ENCODE measurements around the gene SLC48A1.

The SLC48A1 gene

DNA sequence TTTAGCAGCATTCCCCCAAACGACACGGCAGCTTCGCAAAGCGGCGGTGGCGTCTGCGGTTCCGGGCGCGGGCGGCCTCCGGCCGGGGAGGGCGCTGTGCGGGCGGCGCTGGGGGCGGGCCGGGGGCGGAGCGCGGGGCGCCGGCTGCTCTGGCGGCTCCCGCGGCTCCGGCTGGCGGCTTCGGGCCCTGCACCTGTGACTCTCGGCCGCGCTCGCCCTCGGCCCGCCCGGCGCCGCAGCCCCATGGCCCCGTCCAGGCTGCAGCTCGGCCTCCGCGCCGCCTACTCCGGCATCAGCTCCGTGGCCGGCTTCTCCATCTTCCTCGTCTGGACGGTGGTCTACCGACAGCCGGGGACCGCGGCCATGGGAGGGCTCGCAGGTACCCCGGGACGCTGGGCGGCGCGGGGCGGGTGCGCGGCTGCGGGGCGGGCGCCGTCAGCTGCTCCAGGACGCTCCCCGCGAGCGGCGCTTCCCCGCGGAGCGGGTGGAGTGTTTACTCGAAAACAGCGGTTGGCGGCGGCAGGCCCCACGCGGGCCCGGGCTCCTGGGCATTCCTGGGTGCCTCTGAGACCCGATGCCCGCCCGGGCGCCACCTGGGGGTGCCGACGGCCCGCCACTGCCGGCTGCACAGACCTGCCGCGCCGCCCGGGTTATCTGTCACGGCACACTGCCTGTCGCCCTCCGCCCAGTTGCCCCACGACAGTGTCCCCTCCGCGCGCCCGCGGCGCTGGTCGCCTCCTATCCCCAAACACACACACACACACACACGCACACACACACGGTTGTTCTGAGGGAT lies at the start of gene SLC48A1:
SLC48A1 (plus strand) TSS at position 177 of the 796 bp plus-strand sequence; CDS start at position 244, 67 bp downstream.
- DNase-seq (ENCODE audit: low read depth, low spot score): no peak

DNA sequence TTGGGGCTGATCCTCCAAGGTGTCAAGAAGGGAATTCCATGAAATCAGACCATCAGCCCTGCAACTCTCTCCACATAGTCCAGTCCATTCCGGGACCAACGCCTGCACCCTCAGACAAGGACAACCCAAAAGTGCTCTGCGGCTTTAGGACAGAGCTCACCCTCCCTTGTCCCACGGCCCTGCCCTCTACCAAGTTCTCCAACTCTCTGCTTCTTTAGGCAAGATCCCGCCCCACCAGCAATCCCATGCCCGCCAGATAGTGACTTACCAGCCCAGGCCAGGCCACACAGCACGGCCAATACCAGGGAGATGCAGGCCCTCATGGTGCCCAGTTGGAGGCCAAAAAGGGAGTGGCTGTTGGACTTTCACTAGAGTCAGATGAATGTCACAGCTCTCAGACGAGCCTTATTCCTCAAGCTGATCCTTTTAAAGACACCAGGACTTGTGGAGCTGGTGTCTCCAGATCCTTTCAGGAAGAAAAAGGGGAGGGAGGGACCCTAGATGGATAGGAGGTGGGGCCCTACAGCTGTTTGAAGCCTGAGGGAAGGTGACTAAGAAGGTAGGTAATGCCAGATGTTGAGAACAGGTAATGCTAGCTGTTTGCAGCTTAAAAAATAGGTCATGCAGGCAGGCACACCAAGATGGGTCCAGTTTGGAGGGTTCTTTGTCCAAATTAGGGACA lies 47.8 kb upstream of the SLC48A1 start, which contains the start of gene ENDOU:
ENDOU (minus strand) TSS at position 400 of the 682 bp plus-strand sequence; CDS start at position 323, 77 bp downstream.
- DNase-seq (ENCODE audit: low read depth, low spot score): no peak

DNA sequence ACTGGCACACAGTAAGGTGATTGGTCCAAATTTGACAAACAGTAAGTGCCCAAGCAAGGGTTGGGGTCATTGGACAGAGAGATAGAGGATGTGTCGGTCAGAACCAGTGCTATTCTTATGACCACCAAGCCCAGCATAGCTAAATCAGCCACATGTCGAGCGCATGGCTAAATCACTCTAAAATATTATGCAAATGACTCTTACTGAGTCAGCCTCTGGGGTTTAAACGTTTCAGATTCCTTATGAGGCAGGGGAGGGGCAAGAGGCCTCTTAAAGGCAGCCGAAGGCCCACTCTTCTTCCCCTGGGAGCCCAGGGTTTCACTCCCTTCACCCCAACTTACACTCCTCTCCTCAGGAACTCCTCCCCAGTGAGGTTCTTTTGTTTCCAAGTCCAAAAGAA lies 47.1 kb upstream of the SLC48A1 start:
- no peak for DNase-seq (ENCODE audit: low read depth, low spot score)

DNA sequence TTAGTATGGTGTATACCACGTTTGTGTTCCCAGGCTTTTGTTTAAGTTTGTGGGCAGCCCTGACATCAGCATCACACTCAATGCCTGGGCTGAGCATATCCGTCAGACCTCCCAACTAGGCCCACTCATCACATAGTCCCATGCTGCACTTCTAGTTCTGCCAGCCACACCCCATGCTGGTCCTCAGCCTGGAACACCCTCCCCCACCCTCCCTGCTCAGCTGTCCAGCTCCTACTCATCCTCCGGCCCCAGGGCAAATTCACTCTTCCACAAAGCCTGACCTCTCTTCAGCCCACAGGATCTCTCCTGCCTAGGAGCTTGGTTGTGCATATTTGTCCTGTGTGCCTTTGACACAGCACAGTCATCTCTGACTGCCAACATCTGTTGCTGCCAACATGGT lies 43.8 kb upstream of the SLC48A1 start:
- DNase-seq (ENCODE audit: low read depth, low spot score): no peak

DNA sequence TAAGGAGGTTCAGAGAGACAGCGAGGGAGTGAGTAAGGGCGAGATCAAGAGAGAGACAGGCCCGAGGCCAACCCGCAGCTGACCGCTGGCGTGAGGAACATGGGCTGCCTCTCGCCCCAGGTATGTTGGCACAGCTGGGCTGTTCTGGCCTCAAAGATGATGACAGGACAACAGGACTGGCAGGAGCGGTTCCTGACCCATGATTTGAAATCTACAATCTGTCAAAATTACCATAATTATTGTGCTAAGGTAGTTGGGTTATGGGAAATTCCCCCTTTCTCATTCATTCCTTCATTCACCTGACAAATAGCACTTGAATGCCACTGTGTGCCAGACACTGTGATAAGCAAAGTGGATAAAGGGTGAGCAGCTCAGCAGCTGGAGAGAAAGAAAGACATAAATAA lies 42.7 kb upstream of the SLC48A1 start:
- no peak for DNase-seq (ENCODE audit: low read depth, low spot score)

DNA sequence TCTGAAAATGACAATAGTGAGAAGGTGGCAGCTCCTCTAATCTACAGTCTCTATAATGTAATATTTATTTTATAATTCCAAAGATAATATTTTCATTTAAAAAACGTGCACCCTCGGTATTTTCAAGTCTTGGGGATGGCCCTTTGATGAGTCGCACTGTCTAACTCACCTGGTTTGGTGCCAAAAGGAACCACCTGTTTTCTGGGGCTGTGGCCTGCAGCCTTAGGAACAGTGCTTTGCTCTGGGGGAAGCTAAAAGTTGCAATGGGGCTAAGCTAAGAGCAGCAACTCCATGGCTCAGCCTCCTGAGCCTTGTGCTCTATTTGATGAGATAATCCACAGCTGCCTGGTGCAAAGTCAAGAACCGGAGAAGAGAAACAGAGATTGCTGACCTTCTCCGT lies 41.3 kb upstream of the SLC48A1 start:
- no peak for DNase-seq (ENCODE audit: low read depth, low spot score)

DNA sequence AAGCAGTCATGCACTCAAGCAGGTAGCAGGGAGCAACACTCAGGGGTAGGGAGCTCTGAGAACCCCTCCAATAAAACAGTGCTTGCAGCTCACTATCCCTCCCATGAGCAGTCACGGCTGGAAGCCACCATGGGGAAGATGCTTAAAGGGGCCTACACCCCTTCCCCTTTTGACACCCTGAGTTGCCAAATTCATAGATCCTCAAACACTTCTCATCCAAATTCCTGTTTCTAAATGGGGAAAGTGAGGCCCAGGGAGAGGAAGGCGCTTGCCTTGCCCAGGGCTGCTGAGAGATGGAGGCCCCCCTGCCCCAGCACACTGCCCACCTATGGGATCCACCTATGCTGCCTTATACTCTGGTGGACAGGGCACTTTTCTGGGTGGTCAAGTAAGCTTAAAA lies 40.5 kb upstream of the SLC48A1 start:
- DNase-seq (ENCODE audit: low read depth, low spot score): no peak

DNA sequence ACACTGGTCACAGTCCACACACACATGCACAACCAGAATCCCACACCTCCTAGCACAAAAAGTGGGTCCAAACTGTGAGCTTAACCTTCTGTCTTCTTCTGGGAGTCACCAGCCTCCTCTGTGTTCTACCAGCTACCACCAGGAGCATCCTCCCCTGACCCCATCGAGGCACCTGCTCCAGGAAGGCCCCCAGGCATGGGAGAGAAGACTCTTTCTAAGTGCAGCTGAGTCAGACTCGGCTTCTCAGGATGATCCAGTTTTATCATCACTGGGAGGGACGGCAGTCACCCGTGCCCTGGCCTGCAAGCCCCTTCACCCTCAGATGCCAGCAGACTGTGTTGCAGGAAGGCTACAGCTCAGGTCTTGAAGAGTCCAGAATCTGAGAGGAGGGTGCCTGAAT lies 39.9 kb upstream of the SLC48A1 start:
- DNase-seq (ENCODE audit: low read depth, low spot score): no peak

DNA sequence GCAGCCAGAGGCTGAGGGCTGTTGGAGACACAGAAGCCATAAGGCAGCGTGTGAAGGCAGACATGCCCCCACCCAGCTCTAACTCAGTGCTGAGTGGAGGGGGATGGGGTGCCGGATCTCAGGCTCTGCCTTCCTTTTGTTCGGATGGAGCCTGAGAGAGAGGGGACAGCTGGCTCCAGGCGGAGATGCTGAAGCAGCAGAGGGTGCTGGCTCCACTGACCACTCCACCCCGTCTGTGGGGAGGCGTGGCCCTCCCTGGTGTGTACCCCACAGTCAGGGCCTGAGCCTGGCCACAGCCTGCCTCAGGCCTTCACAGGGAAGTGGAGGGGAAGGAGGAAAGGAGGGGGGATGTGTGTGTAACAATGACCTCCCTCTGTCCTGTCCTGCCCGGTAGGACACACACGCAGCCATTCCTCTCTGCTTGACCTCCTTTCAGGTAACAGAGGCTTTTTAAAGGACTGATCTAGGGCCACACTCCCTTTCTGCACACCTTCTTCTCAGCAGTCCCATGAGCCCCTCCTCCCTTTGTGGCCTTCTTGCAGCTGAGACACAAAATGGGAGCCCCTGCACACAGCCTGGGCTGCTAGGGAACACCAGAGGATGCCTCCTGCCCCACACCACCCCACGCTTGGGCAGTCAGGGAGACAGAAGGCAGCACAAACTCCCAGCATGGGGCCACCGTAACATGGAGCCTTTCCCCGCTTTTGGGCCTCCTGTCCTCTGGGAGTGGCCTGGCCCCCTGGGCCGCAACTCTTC lies 38.1 kb upstream of the SLC48A1 start:
- DNase-seq (ENCODE audit: low read depth, low spot score): no peak

DNA sequence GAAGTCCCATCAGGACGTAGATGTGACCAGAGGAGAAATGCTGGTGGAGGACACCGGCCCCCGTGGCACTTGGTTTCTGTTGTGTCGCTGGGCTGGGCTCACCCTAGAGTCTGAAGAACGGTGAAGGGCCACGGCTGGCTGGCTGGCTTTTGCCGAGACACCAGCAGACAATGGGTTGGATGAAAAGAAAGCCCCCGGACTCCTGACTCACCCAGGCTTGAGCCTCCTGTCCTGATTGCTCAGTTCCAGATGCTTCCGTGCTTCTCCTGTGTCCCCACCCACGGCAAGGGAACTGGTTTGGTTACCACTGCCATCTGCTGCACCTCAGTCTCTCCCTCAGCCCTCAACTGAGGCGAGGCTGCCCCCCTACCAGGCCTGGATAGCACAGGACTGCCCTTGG lies 37.4 kb upstream of the SLC48A1 start:
- DNase-seq (ENCODE audit: low read depth, low spot score): no peak

DNA sequence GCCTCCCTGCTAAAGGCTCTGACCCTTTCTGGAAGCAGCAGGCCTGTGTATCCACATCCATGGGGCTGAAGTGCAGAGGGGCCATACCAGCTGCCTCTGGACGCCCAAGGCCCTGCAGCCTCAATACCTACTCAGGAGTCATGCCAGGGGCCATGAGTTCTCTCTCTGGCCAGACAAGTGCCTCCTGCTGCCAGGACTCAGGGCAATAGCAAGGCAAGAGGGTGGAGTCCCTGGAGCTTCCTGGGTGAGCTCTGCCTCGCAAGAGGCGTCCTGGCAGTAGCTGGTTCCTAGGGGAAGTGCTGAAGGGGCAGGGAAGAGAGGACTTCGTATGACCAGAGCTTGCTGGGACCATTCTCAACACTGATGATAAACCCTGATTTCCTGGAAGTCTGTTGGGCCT lies 36.8 kb upstream of the SLC48A1 start:
- no peak for DNase-seq (ENCODE audit: low read depth, low spot score)

DNA sequence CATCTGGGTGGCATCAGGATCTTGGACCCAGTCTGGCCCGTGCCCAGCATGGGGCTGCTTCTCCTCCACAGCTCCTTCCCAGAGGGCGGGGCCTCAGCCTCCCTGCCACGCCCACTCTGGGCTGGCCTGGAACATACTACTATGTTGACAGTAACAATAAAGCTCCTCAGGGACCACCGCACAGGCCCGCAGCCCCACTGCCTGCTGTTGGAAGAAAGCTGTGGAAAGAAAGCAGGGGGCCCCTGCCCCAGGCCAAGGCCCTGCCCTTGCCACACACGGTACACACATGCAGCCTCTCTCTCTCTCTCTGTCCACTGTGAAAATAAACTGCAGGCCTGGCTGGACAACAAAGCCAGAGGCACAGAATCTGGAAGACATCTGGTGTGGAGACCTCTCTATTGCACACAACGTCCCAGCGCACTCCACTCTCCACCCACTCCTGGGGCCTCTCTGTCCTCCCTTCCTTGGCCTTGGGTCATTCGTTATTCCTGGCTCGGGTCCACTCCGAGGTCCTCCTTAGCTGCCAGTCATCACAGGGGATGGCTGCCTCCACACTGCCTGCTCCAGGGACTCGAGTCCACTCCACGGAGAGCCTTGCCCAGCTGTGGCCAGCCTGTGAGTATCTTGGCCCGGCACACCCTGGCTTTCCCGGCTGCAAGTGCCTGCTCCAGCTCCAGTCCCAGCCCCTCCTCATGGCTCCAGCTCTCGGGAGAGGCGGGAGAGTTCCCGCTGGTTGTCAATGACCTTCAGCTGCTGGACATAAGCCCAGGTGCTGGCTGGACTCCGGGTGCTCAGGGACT lies 36.0 kb upstream of the SLC48A1 start:
- DNase-seq (ENCODE audit: low read depth, low spot score): peak; percentile 88

DNA sequence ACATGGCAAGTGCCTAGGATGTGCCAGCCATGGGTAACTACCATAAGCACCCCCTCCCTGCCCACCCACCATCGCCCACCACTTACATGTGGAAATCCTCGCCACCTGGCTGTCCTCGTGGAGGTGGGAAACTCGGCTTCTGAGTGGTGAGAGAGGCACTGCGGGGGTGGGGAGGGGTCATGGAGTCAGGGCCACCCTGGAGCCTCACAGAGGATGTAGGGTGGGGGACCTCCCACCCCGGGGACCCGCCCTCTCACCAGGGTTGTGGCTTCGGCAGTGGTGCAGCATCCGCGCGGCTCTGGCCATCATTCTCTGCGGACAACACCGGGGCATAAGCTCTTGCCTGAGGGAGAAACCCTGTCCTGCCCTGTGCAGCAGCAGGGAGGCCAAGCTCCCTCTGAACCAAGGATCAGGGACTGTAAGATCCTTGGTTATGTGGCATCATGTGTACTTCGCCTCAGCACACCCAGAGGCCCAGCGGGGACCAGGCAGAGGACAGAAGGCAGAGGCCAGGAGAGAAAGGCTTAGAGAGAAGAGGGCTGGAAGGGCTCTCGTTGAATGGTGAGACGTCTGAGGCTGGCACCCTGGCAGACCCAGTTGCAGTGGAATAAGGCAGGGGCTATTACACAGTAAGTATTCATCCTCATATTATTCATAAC lies 35.0 kb upstream of the SLC48A1 start:
- no peak for DNase-seq (ENCODE audit: low read depth, low spot score)

DNA sequence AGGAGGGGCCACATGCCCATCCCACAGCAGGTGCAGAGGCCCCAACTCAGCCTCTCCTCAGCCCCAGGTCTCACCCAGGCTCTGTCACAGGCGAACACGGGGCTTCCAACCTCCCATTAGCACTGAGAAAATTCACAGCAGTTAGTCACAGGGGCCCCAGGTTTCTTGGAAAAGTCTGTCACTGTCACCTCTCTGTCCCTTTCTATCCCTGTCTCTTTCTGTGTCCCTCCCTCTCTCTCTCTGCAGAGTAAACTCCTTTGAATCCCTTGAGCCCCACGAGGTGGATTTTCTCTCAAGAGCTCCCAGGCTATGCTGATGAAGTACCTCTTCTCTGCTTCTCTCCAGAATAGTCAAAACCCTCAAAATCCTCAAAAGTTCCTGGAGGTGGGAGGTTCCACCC lies 33.7 kb upstream of the SLC48A1 start:
- DNase-seq (ENCODE audit: low read depth, low spot score): no peak

DNA sequence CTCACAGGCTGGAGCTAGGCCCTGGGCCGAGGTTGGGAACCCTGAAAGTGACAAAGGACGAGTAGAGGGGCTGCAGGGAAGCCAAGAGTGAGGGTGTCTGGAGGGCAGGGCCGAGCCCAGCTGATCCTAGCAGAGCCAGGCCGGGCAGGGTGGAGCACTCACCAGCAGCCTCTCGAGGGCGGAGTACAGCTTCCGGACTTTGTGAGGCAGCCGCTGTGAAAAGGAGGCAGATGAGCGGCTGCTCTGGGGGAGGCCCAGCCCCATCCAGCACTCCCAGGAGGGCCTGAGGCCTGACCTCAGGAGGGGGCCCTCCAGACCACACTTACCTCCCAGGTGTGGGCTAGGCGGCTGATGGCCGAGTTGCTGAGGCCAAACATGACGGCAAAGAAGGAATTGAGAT lies 33.1 kb upstream of the SLC48A1 start:
- no peak for DNase-seq (ENCODE audit: low read depth, low spot score)

DNA sequence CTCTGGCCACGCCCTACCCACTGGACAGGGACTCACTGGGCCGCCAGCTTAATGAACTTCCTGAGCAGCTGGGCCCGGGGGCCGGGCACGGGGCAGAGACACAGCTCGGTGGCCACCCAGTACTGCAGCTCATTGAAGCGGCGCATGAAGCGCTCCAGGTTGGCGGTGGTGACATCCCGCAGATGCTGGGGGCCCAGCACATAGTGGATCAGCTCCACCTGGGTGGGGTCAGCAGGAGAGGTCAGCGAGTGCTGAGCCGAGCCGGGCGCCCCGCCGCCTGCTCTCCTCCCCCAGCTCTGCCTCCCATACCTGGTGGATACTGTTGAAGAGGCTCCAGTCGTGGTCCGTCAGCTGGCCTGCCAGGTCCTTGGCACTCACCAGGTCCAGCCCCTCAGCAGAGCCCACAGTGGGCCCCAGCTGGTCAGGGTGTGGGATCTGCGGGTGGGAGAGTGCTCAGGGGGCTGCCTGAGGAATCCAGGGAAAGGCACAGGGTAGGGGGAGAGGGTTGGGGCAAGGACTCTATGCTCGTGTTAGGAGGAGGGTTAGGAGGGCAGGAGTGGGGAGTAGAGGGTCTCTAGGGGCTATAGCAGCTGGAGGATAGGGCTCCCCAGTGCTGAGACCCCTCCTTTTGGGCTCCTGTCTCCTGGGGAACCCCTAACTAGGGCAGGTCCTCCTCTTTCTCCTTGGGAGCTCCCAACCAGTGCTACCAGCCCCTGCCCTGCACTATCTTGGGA lies 32.3 kb upstream of the SLC48A1 start:
- DNase-seq (ENCODE audit: low read depth, low spot score): no peak

DNA sequence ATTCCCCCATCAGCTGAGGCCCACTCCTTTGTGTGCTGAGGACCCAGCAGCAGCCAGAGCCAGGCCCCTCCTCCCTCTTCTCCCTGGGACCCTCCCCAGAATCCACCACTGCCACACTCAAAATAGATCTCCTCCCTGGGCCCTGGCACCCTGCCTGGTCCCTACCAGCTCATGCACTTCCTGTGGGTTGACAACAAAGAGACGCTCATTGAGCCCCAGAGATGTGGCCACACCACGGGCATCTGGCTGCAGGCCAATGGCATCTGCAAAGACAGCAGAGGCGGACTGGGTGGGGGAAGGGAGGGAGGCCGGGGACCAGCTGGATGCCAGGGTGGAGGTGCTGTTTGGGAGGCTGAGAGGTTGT lies 31.7 kb upstream of the SLC48A1 start:
- DNase-seq (ENCODE audit: low read depth, low spot score): no peak

DNA sequence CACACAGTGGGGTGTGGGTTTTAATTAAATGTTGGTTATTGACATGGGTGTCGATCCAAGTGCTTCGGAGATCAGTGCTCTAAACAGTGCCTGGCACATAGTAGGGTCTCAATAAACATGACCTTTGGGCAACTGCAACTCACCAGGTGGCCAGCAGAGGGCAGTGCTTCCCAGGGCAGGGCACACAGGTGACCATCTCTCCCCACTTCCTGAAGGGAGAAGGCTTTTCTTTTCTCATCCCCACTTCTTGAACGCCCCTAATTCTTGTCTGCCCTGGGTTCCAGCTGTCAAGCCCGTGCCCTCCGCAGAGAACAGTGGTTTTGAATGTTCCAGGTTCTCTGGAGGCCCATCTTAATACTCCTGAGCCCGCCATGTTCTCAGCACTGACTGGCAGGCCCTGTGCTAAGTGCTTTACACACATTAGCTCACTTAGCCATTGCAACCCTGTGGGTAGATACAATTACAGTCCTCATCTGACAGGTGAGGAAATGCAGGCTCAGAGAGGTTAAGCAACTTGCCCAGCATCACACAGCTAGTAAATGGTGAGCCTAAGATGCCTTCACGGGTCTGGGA lies 30.7 kb upstream of the SLC48A1 start:
- no peak for DNase-seq (ENCODE audit: low read depth, low spot score)

DNA sequence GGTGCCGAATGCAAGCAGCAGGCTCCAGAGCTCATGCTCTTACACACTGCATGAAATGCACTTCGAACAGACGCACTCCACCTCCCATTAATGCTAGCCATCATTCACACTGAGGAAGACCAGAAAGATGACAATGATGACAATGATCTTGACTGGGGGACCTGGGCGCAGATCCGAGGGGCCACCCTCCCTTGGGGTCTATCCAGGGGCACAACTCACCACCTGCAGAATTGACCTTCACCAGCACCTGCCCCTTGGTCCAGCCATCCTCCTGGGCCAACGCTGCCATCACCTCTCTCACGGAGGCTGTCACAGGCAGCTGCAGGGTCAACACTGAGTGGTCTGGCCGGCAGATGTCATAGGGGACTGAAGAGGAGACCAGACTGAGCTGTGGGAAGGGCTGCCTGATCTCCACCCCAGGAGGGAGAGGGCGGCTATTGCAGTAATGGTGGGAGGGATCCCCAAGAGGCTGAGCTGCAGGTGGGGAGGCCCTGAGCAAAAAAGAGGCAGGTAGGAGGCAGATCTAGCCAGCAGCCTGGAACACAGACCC lies 29.7 kb upstream of the SLC48A1 start:
- no peak for DNase-seq (ENCODE audit: low read depth, low spot score)
